Psoas muscle (tissue), 8 donors: Measurements from ENCODE around the gene RAB31. TPM values are rescaled to one million over a fixed set of nuclear protein-coding genes. Genes with fewer than 3 reads are reported as not detected.

Experiments used
- ATAC-seq, 4 donors: fragments of 200-7000 bp; cut with Tn5 transposase; one replicate each; pipeline ENCODE4 v1.9.1; 2020; ENCODE audit warnings: moderate library complexity in 3 of 4, mild to moderate bottlenecking in 2 of 4
- DNase-seq, 2 donors: peaks; one replicate each; pipeline ENCODE4 v3.0.0-alpha.2; 2020
- H3K27ac ChIP-seq: fragments of 200-600 bp; one replicate; pipeline ENCODE4 v1.8.0; 2022
- H3K27me3 ChIP-seq, 3 donors: fragments of 200-600 bp in 1 of 3; one replicate each; pipeline versions ENCODE4 v1.6.1 to v1.8.0; 2013 to 2022; ENCODE audit warnings: low read length in 2 of 3, mild to moderate bottlenecking in 2 of 3, moderate library complexity in 1 of 3; ENCODE audit not compliant: insufficient read depth in 3 of 3
- H3K36me3 ChIP-seq, 2 donors: fragments of 200-600 bp in 1 of 2; one replicate each; pipeline versions ENCODE4 v1.6.1 to v1.8.0; 2013 to 2022; ENCODE audit warnings: low read depth in 1 of 2, mild to moderate bottlenecking in 1 of 2, moderate library complexity in 1 of 2; ENCODE audit not compliant: insufficient read depth in 1 of 2
- H3K4me1 ChIP-seq: fragments of 200-600 bp; one replicate; pipeline ENCODE4 v1.8.0; 2022
- H3K4me3 ChIP-seq: fragments of 200-600 bp; one replicate; pipeline ENCODE4 v1.8.0; 2022; ENCODE audit warnings: mild to moderate bottlenecking
- H3K9me3 ChIP-seq: fragments of 200-600 bp; one replicate; pipeline ENCODE4 v1.8.0; 2022
- WGBS, 3 donors: extraction: QIAGEN DNeasy Blood & Tissue Kit; methylation state at CpG; one replicate each; pipeline versions ENCODE4 v1.1.6 to v1.1.7; 2013; 5-methylcytosine and 5-hydroxymethylcytosine counted together
- intact Hi-C, 2 donors: fragments of 100-400 bp; cut with DNase I; formaldehyde crosslinking; loops; one replicate each; pipeline versions ENCODE4 v1.11.0 to v1.14.2; 2022
- polyA plus RNA-seq, 3 donors: library from polyadenylated mRNA; stranded (reverse); fragments of 200-250 nt; gene quantifications; one replicate each; pipeline ENCODE4 v1.2.3, GENCODE V29; 2013
- total RNA-seq, 4 donors: library from RNA; stranded (reverse); fragmentation: NEBNext Ultra II Directional in 2 of 4; extraction: Animal tissue kit (Norgen Biotek cat#: 25700) in 2 of 4; gene quantifications; one replicate each; pipeline versions ENCODE4 v1.2.1 to v1.2.4, GENCODE V29; 2021 to 2023
- TF ChIP-seq, protein P1 (sequence below): fragments of 200-600 bp; IDR thresholded peaks from one replicate; pipeline ENCODE4 v1.8.0; 2022; ENCODE audit warnings: antibody characterized with exemption
- donor health status: healthy with polysubstance abuse.
- donor health status: DM: no; HTN: no; CAD: no; lungs with moderate emphysema.
- donor health status: Bipolar disorder and iron deficiency.
- donor health status: healthy.
- donor health status: DM: yes; HTN: yes; CAD: no.
- donor health status: DM: no; HTN: no; CAD: no.
- donor health status: DM: no; HTN: no; CAD: no.
- donor health status: DM: yes; HTN: yes; CAD: no.

The RAB31 gene
- total and polyA plus RNA-seq, 7 donors = 2.2 to 8.9 (median 5.3) TPM

DNA sequence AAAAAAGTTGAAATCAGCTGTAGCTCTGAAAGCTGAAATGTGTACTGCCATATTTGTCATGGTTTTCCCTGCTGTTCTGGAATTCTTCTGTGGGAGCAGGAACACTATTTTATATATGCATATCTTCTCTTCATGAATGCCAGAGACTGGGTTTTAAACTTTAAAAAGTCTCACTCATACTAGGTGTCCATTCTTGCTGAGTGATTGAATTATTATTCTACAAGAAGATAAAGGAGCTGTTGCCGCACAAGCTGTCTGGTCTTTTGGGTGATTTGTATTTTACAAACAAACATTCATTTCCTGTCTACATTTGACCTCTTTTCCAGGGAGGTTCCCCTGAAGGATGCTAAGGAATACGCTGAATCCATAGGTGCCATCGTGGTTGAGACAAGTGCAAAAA lies 137.2 kb downstream of the RAB31 start:
- intact Hi-C loops = no loop called here
- no peak for DNase-seq
- no peak overlapping the region for H3K27ac ChIP-seq
- H3K36me3 ChIP-seq = no peaks in the 10 kb centered on the region
- H3K4me1 ChIP-seq = peaks cover 41% of the 10 kb centered on the region
- no peak overlapping the region for H3K4me3 ChIP-seq
- H3K9me3 ChIP-seq = no peaks in the 10 kb centered on the region
- no peak for ATAC-seq
- no peaks in the 10 kb centered on the region for H3K27me3 ChIP-seq
- TF ChIP-seq, protein P1, sequence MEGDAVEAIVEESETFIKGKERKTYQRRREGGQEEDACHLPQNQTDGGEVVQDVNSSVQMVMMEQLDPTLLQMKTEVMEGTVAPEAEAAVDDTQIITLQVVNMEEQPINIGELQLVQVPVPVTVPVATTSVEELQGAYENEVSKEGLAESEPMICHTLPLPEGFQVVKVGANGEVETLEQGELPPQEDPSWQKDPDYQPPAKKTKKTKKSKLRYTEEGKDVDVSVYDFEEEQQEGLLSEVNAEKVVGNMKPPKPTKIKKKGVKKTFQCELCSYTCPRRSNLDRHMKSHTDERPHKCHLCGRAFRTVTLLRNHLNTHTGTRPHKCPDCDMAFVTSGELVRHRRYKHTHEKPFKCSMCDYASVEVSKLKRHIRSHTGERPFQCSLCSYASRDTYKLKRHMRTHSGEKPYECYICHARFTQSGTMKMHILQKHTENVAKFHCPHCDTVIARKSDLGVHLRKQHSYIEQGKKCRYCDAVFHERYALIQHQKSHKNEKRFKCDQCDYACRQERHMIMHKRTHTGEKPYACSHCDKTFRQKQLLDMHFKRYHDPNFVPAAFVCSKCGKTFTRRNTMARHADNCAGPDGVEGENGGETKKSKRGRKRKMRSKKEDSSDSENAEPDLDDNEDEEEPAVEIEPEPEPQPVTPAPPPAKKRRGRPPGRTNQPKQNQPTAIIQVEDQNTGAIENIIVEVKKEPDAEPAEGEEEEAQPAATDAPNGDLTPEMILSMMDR = no peak
- WGBS, 3 donors = 77 to 85% (median 84%) methylated on average over 3 of the region's 3 CpGs

DNA sequence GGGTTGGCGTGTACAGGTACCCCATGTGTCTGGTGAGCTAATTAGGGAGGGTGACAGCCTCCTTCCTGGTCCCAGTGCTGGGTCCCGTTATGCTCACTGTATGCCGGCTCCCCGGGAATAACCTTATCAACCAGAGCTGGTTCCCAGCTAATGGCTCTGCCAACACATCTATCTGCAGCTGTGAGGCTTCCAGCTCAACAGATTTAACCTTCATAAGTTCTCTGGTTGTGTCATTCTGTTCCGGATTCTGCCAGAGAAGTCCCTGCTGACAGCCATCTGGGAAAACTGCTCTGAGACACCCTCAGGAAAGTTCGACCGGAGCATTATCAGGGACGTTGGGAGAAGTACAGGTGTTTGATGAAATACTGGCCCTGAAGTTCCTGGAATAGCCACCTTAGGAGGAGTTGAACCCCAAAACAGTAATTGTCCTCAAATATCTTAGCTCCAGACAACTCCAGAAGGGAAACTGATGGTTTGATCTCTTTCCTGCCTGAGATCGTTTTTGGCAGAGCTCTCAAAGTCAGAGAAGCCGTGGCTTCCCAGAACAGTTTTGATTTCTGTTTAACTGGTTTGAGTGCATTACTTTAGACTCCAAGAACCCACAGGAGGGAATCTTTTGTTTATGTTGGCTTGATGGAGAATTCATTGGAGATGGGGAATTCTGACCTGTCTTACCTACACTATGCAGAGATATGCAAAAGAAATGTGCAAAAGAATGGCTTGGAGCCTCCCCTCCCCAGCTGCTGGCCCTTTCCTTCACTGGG lies 138.2 kb downstream of the RAB31 start:
- intact Hi-C loops = no loop called here
- no peaks in the 10 kb centered on the region for H3K9me3 ChIP-seq
- 12 to 13% (median 13%) methylated on average over 10 of the region's 10 CpGs for WGBS, 3 donors
- H3K27me3 ChIP-seq = no peaks in the 10 kb centered on the region
- DNase-seq (no peak), ATAC-seq (peak in 3 of 4 donors; percentile 12 to 45 (median 34))
- H3K4me3 ChIP-seq = peak overlapping the region; percentile 36
- TF ChIP-seq, protein P1 = no peak
- H3K27ac ChIP-seq = peak overlapping the region; percentile 93
- peaks cover 45% of the 10 kb centered on the region for H3K4me1 ChIP-seq
- no peaks in the 10 kb centered on the region for H3K36me3 ChIP-seq

DNA sequence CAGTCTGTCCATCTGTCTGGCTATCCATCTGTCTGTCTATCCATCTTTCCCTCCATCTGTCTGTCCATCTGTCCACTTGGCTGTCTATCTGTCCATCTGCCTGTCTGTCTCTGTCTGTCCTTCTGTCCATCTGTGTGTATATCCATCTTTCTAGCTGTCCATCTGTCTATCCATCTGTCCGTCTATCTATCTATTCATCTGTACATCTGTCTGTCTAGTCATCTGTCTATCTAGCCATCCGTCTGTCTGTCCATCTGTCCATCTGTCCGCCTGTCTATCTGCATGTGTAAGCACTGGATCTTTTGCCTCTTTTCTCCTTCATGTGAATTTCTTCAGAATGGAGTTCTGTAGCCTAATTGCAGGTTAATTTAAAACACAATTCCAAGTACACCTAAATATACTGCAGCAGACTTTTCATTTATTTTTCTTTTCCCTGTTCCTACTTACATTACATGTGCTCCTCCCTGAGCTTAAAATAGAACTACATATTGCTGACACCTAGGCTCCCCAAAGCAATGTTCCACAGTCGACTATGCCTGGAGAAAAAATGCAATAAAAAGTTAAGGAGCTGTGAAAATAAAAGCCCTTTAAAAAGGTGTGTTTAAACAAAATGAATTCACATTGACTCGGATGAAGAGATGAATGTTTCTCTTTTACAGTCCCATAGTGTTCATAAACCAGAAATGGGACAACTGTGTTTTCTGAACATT lies 140.2 kb downstream of the RAB31 start:
- ATAC-seq (peak; percentile 26 to 69 (median 40)), DNase-seq (no peak)
- no peaks in the 10 kb centered on the region for H3K9me3 ChIP-seq
- H3K4me1 ChIP-seq = peaks cover 36% of the 10 kb centered on the region
- TF ChIP-seq, protein P1 = no peak
- peak overlapping the region; percentile 55 for H3K4me3 ChIP-seq
- 34 to 61% (median 40%) methylated on average over 5 of the region's 5 CpGs for WGBS, 3 donors
- no peaks in the 10 kb centered on the region for H3K36me3 ChIP-seq
- peak overlapping the region; percentile 93 for H3K27ac ChIP-seq
- intact Hi-C loops = loop anchor here in 1 of 2 donors (2.0 kb wide), 1 partner anchor 66 kb away; the partner anchor contains the start of gene VAPA
- no peaks in the 10 kb centered on the region for H3K27me3 ChIP-seq

- Histone ChIP-seq H3K4me3 (peak overlapping the region; percentile 55), H3K36me3 (no peaks in the 10 kb centered on the region), H3K27me3 (no peaks in the 10 kb centered on the region), H3K4me1 (peaks cover 36% of the 10 kb centered on the region), H3K9me3 (no peaks in the 10 kb centered on the region), H3K27ac (peak overlapping the region; percentile 93)
- intact Hi-C loops = loop anchor here (2.0 to 5.0 kb wide), 2 partner anchors 63 to 65 kb away; partner anchors contain the start of gene VAPA (in 2 of the 2)
- 22 to 45% (median 32%) methylated on average over 18 of the region's 18 CpGs for WGBS, 3 donors
- DNase-seq = peak; percentile 72 to 90
- peak; percentile 97 to 100 (median 98) for ATAC-seq
- TF ChIP-seq, protein P1 = no peak
Observed at GRCh38 chr18:9849407-9850283, 141.5 kb downstream of the RAB31 start.
